ENCODE results near the gene LGALS7. TPM values are rescaled to one million over a fixed set of nuclear protein-coding genes. Genes with fewer than 3 reads are reported as not detected.

LGALS7 gene
- total and polyA plus RNA-seq, 2 of the 8 experiments (the other 6 are each of a cell fraction or from before 2014, with no cell fraction given), result 0.32 TPM; not detected in 1

DNA sequence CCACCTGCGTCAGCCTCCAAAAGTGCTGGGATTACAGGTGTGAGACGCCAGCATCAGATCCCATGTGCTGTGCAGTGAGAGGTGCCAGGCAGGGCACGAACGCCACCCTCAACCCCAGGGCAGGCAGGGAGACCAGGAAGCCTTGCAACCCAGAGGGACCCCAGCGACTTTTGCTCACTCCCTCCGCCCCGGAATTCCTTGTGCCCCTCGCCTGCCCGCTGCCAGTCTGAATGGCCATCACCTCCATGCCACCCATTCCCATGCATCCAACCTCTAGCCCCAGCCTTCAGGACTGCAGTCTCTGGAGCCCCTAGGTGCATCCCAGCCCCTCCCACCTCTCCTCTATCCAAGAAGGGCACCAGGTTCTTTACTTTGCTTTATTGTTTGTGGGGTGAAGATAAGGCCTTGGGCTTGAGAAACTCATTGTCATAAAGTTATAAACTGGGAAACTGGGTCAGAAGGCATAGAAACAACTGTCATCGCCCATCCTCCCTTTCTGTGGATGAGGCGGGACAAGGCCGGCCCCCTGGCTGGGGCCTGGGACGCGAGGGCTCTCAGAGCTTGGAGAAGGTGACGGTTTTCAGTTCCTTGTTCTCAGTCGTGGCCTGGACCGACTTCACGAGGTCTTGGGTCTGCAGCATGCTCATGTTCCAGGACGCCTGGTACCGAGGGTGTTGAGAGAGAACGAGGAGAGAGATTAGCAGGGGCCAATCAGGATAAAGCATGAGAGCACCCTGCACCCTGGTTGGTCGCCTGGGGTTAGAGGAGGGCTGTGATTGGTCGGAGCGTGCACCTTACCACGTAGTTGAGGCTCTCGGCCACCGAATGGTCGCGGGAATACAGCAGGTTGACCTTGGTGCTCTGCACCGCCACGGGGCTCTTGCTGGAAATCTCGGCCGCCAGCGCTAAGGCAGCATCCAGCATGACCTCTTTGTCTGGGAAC is 42.0 kb upstream of the LGALS7 start:
- no peak overlapping the region for H3K18ac ChIP-seq (ENCODE audit: extremely low read depth, low read length)
- H2BK120ac ChIP-seq (replicated peaks; ENCODE audit: low read depth, low read length), result no peak overlapping the region
- ChIA-PET CTCF (ENCODE audit: partially characterized antibody) (interaction anchor here (1.0 to 1.1 kb wide), 2 partner anchors 64 to 72 kb away, joined by 3 read pairs; no protein-coding TSS in a partner anchor), POLR2A (ENCODE audit: partially characterized antibody) (interaction anchor here (0.8 to 3.7 kb wide), 9 partner anchors 16 to 116 kb away, joined by 3 to 17 read pairs (median 3); partner anchors contain the start of genes ECH1, MRPS12 and SARS2)
- no peaks in the 10 kb centered on the region for H3K79me1 ChIP-seq (ENCODE audit: low read depth, low read length)
- no peak overlapping the region for H3K27ac ChIP-seq (ENCODE audit: low read depth, low read length)
- no peak overlapping the region for H4K5ac ChIP-seq (ENCODE audit: insufficient read length, low read depth, low read length)
- H2BK20ac ChIP-seq (ENCODE audit: low read length), result no peak overlapping the region
- no peak overlapping the region for H3K23ac ChIP-seq (ENCODE audit: insufficient read length)
- TF ChIP-seq HDAC6 (IDR thresholded peaks at IDR 0.05; ENCODE audit: low read depth, low read length), result no peak
- peak; percentile 49; the same call in 1 of the 2 replicates for TF ChIP-seq SP1 (IDR thresholded peaks at IDR 0.05; ENCODE audit: low read depth, low read length)
- TF ChIP-seq, protein P1, sequence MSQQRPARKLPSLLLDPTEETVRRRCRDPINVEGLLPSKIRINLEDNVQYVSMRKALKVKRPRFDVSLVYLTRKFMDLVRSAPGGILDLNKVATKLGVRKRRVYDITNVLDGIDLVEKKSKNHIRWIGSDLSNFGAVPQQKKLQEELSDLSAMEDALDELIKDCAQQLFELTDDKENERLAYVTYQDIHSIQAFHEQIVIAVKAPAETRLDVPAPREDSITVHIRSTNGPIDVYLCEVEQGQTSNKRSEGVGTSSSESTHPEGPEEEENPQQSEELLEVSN (IDR thresholded peaks at IDR 0.05), result no peak
- TF ChIP-seq CBX8 (IDR thresholded peaks at IDR 0.05; ENCODE audit: borderline replicate concordance, low read depth, low read length), result no peak
- TF ChIP-seq, protein P2, sequence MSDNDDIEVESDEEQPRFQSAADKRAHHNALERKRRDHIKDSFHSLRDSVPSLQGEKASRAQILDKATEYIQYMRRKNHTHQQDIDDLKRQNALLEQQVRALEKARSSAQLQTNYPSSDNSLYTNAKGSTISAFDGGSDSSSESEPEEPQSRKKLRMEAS (IDR thresholded peaks at IDR 0.05), result peak; percentile 43; the same call in 1 of the 2 replicates
- H4K8ac ChIP-seq (ENCODE audit: extremely low read depth, insufficient read depth, low read length), result no peak overlapping the region
- peaks cover 0 to 20% (median 10%) of the 10 kb centered on the region in 4 experiments; a peak in 5 of 8 replicates for H3K36me3 ChIP-seq (ENCODE audit: control insufficient read depth in 2 of 4, insufficient read depth in 4 of 4, low read length in 3 of 4)
- no peak overlapping the region for H3K4ac ChIP-seq (replicated peaks; ENCODE audit: insufficient read length, low read depth, low read length)
- H3K14ac ChIP-seq (ENCODE audit: insufficient read length), result no peak overlapping the region
- no peak overlapping the region for H2AFZ ChIP-seq (ENCODE audit: low read length)
- no peak overlapping the region for H2BK15ac ChIP-seq (ENCODE audit: low read length)
- H4K91ac ChIP-seq (replicated peaks; ENCODE audit: insufficient read length, low read length), result no peak overlapping the region
- H3K27me3 ChIP-seq (replicated peaks in 1 of 4; ENCODE audit: control insufficient read depth in 3 of 4, extremely low read depth in 1 of 4, insufficient read depth in 3 of 4, low read length in 3 of 4), result no peaks in the 10 kb centered on the region
- H2AK5ac ChIP-seq (ENCODE audit: low read depth, low read length), result no peak overlapping the region
- 93% methylated on average over 34 of the region's 34 CpGs; no CpG with 5 or more reads in 1 of the 2 experiments for WGBS, 2 experiments (ENCODE audit: extremely low coverage in 1 of 2, insufficient coverage in 1 of 2, insufficient read length in 1 of 2, insufficient replicate concordance in 2 of 2, low coverage in 1 of 2, low lambda C conversion rate in 2 of 2, missing lambda C conversion rate in 1 of 2)
- H3K9ac ChIP-seq (replicated peaks in 1 of 4; ENCODE audit: extremely low read depth in 1 of 4, low read depth in 3 of 4, low read length in 3 of 4), result no peak overlapping the region
- DNase-seq (ENCODE audit: low read depth in 1 of 2, low spot score in 2 of 2), result no peak
- no peak overlapping the region for H3K56ac ChIP-seq (replicated peaks; ENCODE audit: insufficient read length, low read depth, low read length)
- no peaks in the 10 kb centered on the region for H3K23me2 ChIP-seq (ENCODE audit: low read depth, low read length)
- no peaks in the 10 kb centered on the region for H3K79me2 ChIP-seq (ENCODE audit: control insufficient read depth in 1 of 2, insufficient read depth in 2 of 2, low read length in 2 of 2)
- H3K9me3 ChIP-seq (ENCODE audit: insufficient read depth in 2 of 2, low read depth in 1 of 2, low read length in 1 of 2), result no peaks in the 10 kb centered on the region
- H4K20me1 ChIP-seq (replicated peaks in 1 of 2; ENCODE audit: control insufficient read depth in 1 of 2, insufficient read depth in 2 of 2, low read length in 2 of 2), result peaks cover 2 to 5% of the 10 kb centered on the region in 2 experiments
- FAIRE-seq, result no peak
- H3K4me3 ChIP-seq (ENCODE audit: extremely low read depth in 1 of 4, insufficient read depth in 2 of 4, low read depth in 3 of 4, low read length in 4 of 4), result no peak overlapping the region
- no peak overlapping the region for H2BK5ac ChIP-seq (ENCODE audit: low read depth, low read length)
- no peaks in the 10 kb centered on the region for H3K4me1 ChIP-seq (replicated peaks in 1 of 4; ENCODE audit: control insufficient read depth in 3 of 4, insufficient read depth in 4 of 4, low read length in 3 of 4)
- no peak overlapping the region for H3K4me2 ChIP-seq (ENCODE audit: insufficient read depth in 1 of 2, low read depth in 2 of 2, low read length in 2 of 2)
- no peak overlapping the region for H2BK12ac ChIP-seq (ENCODE audit: low read depth, low read length)

Measured in H1 (cell line).